GM15510 (cell line): Measurements from ENCODE around the gene SOCS2.

Experiments
- POLR2A ChIP-seq: IDR thresholded peaks from 3 replicates; pipeline ENCODE4 v1.6.1; 2011; ENCODE audit warnings: borderline replicate concordance; ENCODE audit not compliant: insufficient read length; ENCODE audit errors: extremely low read depth

SOCS2 gene

DNA sequence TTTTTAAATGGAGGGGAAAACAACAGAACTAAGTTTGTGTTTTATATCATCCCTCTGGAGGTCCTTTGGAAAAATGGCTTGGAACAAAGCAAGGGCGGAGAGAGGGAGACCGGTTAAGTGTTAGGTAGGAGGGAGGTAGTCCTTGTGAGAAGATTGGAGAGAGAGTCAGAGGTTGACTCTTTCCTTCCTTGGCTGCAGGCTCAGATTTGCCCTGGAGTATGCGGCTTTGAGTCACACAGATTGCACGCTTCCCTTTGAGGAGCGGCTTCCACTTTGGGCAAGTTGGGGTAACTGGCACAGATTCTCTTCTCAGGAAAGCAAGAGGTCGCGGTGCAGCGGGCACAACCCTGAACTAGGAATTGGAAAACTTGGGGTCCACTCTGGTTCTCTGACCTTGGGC is 9.9 kb downstream of the SOCS2 start:
- TF ChIP-seq POLR2A = no peak

DNA sequence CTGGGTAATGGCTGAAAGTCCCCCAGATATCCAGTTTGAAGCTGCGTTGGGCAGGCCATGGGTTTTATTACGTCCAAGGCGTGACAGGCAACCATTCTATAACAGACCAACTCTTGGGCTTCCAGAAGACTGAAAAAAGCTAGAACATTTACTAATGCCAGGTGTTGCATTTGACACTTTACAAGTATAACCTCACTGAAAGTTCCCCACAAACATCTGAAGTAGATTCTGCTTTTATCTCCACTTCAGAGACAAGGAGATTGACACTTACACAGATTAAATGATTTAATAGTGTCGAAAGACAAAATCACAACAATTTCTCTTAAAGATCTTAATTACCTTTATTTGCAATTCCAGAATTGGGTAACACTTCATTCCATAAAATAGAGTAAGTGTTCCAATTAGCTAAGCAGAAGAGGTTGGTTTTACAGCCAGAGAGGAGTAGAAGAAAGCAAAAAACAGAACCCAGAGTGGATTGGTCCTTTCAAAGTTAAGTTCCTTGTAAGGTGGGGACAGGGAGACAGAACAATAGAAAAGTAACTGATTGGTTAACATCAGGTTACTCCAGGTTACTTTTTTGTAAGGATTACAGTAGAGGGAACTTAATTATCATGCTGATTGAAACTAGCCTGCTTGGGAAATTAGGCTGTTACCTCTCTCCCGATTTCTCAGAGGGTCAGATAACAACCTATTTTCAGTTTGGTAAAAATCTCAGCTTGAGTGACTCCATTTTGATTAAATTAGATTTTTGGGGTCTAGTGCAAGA is 11.3 kb downstream of the SOCS2 start:
- no peak for TF ChIP-seq POLR2A

DNA sequence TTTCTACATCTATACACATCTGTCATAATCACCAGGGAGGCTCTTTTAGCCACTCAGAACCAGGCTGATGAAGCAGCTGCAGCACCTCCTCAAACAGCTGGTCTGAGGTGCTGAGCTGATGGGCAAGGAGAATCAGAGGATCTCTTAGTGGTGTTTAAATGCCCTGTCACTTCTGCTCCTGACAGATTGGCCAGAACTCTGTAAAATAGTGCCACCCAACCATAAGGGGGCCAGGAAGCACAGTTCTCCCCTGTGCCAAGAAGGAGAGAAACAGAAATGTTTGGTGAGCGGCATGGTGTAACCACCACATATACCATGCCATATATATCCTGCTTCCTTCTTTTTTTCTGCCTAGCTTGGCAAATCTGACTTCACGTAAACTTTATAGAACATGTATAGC is 12.8 kb downstream of the SOCS2 start:
- TF ChIP-seq POLR2A = no peak

DNA sequence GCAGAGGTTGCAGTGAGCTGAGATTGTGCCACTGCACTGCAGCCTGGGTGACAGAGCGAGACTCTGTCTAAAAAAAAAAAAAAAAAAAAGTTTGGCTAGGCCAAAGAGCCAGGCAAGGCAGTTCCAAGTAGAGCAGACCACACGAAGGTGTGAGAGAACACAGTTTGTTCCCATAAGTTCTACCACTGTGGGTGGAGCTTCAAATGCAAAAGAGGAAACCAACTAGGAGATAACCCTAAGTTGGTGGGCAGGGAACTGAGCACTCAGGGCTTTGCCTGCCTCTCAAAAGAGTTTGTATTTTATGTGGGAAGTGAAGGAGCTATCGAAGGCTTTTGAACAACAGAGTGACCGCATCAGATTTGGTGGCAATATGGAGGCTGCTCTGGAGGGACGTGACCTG is 15.1 kb downstream of the SOCS2 start:
- no peak for TF ChIP-seq POLR2A

- TF ChIP-seq POLR2A = no peak
These were observed 16.6 kb downstream of the SOCS2 start for GRCh38 chr12:93589081-93589480.

GRCh38 chr12:93591137-93591868 is 18.8 kb downstream of the SOCS2 start:
- TF ChIP-seq POLR2A = no peak

DNA sequence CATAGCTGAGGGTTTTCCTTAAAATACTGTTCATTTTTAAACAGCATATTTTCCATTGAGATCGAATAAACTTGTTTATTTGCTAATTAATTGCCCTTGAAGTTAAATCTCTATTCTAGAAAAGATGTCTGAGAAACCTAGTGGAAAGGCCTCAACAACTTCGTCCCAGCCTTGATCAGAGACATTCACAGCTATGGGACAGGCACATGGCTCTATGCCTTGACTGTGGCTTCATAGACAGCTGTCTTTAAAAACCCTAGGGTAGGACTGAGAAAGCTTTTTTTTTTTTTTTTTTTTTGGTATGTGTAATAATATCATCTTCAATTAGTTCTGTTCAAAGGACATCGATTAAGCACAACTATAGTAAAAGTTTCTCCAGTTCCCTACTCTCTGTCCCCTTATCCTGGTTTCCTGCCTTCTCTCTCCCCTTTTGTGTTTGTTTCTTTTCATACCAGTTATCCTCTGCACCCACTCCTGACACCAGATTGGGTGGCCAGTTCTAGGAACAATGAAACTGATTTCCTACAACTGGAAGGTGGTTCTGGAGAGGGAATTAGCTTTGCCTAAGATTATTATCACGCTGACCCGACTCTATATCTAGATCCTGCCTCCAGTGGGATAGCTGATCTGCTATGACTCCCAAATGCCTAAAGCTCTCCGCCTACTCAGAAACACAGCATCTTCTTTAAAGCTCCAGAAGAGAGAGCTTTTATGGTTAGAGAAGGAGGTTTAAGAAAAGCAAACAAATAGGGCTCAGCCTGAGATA is 20.3 kb downstream of the SOCS2 start:
- TF ChIP-seq POLR2A = no peak

DNA sequence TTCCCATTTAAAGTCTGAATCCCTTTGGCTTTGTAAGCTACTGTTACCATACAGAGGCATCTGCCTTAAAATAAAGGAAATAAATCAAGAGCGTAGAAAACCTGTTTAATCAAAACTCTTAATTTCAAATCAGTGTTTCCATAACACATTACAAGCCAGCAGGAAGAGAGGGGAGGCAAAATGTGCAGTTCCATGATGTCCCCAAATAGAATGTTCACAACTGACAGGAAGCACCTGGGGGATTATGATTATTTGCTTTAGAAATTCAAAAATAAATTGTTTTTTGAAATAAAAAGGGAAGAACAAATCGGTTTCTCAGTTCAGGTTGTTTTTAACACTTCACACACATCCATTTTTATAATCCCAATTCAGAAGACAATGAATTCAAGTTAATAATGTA is 21.4 kb downstream of the SOCS2 start:
- no peak for TF ChIP-seq POLR2A

DNA sequence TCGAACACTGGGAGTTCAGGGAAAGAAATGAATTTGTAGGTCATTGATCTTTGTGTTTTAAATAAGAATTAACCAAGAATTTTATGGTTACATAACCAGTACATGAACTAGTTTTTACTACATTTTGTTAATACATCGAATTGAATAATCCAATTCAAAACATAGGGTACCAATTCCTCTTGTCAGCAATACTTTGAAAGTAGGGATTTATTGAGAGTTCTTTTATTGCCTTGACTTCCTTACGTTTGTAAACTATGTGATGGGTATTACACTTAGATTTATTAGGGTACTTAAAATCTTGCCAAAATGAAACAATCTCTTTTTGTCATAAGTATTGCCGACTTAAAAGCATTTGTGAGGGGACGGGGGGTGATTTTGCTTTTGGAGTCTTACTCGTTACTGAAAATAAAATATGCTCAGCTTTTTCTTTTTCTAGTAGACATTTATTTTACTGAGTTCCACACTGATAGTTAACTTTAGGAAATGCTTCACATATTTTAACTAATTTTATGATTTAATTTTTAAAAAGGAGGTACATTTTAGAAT is 22.4 kb downstream of the SOCS2 start:
- TF ChIP-seq POLR2A = no peak

DNA sequence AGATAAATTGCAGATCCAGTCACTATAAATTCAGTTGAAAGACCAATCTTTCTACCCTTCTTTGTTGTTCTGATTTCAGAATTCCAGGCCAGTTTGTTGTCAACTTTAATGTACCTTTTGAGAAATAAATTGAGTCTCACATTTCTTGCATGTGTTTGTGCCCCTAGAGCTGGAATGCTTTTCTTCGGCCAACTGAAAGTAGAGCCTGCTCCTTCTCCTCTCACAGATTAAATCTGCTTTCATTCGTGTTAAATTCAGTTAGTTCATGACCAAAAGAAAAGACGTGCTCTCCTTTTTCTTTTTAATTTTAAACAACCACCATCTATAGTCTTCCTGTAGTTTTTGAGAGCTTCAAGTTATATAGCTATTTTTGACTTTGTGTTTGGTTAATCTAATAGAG is 22.9 kb downstream of the SOCS2 start:
- no peak for TF ChIP-seq POLR2A

DNA sequence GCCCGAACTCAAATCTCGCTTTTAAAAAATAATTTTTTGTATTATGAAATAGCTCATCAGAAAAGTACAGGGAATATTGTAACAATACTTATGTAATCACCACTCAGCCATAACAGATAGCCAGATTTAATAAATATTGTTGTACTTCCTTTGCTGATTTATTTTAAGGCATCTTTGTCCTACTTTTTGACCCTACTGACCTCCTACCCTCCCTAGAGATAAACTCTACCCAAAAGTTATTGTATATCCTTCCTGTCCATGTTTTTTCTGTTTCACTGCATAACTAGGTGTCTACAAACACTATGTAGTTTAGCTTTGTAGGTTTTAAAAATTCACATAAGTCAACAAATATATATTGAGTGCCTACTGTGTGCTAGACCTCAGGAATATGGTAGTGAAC is 25.1 kb downstream of the SOCS2 start:
- TF ChIP-seq POLR2A = no peak

GRCh38 chr12:93599192-93599591 is 26.7 kb downstream of the SOCS2 start:
- no peak for TF ChIP-seq POLR2A

DNA sequence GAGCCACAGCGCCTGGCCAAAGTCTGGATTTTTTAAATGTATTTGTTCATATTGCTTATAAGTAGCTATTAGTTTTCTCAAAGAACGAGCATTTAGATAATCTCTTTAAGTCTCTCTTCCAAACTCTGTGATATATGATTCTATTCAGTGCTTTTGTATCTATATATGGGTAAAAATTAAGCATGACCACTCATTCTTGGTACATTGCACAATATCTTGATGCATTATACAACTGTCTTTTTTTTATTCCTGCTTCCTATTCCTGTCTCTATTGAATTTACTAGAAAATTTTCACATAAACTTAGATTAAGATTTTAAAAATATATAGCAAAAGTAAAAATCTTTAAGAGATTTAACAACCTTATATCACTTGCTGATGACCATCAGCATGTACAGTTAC is 29.1 kb downstream of the SOCS2 start:
- no peak for TF ChIP-seq POLR2A

- TF ChIP-seq POLR2A = no peak
These were observed 30.6 kb downstream of the SOCS2 start for GRCh38 chr12:93602897-93603668.
